ENCODE data around the gene CACNA1C. TPM values are rescaled to one million over a fixed set of nuclear protein-coding genes. Genes with fewer than 3 reads are reported as not detected.

The CACNA1C gene
- total RNA-seq, 1 donor from 2014 or later, result 1.3 TPM

DNA sequence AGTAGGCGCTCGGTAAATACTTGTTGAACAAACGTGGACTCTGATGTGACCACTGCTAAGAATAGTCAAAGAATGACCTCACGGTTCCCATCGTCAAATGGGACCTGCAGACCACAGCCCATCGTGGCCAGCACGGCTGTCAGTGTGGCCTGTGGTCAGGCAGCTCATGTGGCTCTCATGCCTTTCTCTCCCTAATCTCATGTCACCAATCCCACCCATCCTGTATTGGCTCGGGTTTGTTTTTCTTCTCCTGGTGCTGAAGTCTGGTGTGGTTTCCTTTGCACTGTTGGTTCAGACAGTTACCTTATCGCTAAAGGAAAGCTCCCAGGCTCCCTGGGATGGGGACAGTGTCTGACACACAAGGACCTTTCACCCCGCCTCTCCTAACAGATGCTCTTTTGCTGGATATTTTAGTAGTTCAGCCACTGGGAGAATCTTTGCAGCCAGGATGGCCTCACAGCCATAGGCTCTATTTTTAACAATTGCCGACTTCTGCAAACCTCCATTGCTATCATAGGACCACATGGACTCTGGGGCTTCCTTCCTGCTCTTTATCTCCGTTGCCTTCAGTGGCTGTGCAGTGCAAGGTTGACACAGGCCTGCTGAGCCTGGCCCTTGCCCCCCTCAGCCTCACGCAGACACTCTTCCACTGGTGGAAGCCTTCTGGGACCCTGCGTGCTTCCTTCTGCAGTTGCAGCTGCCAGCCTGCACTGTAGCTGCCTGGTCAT, 448.8 kb downstream of the CACNA1C start:
- no peaks in the 10 kb centered on the region for H3K36me3 ChIP-seq (ENCODE audit: control insufficient read depth, insufficient read depth, low read length)
- TF ChIP-seq CTCF (IDR thresholded peaks at IDR 0.05; ENCODE audit: insufficient read depth, low read length, poor library complexity, severe bottlenecking), result no peak
- H3K27me3 ChIP-seq (ENCODE audit: control insufficient read depth, insufficient read depth, low read length), result peaks cover 3% of the 10 kb centered on the region
- H3K4me3 ChIP-seq (ENCODE audit: low read depth, low read length), result no peak overlapping the region
- DNase-seq (ENCODE audit: low read depth), result no peak

DNA sequence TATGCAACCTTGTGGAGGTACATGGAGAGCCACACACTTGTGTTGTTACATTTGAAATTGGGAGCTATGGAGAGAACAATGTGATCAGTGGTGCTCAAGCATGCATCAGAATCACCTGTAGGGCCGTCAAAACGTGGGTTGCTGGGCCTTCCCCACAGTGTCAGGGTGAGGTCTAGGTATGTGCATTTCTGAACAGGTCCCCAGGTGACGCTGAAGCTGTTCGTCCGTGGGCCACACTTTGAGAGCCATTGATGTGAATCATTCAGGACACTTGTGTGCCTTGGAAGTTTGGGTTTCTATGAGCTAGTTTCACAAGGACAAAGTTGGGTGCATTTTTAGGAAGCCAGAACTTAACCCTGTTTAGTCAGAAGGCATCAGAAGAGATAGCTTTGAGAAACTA, 450.2 kb downstream of the CACNA1C start:
- DNase-seq (ENCODE audit: low read depth), result no peak
- TF ChIP-seq CTCF (IDR thresholded peaks at IDR 0.05; ENCODE audit: insufficient read depth, low read length, poor library complexity, severe bottlenecking), result no peak
- Histone ChIP-seq H3K27me3 (ENCODE audit: control insufficient read depth, insufficient read depth, low read length) (peaks cover 3% of the 10 kb centered on the region), H3K36me3 (ENCODE audit: control insufficient read depth, insufficient read depth, low read length) (no peaks in the 10 kb centered on the region), H3K4me3 (ENCODE audit: low read depth, low read length) (no peak overlapping the region)

DNA sequence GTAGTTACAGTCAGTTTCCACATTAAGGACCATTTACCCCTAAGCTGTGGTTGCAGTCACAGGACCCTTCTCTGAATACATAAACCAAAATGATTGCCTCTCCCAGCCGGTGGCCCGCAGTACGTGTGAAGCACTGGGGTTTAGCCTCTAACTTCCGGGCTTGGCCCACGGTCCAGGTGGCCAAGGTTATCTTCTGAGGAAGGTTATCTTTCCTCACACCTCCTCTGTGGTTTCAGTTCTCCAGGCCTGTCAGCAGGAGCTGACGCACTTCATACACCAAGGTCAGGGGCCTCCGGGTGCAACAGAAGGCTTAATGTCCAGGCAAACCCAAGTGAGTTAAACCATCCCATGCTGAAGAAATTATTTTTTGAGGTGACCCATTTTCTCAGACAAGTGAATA, 451.0 kb downstream of the CACNA1C start:
- Histone ChIP-seq H3K27me3 (ENCODE audit: control insufficient read depth, insufficient read depth, low read length) (peaks cover 3% of the 10 kb centered on the region), H3K36me3 (ENCODE audit: control insufficient read depth, insufficient read depth, low read length) (no peaks in the 10 kb centered on the region), H3K4me3 (ENCODE audit: low read depth, low read length) (no peak overlapping the region)
- TF ChIP-seq CTCF (IDR thresholded peaks at IDR 0.05; ENCODE audit: insufficient read depth, low read length, poor library complexity, severe bottlenecking), result no peak
- no peak for DNase-seq (ENCODE audit: low read depth)

GRCh38 chr12:2504577-2504976, 451.8 kb downstream of the CACNA1C start:
- TF ChIP-seq CTCF (IDR thresholded peaks at IDR 0.05; ENCODE audit: insufficient read depth, low read length, poor library complexity, severe bottlenecking), result no peak
- Histone ChIP-seq H3K4me3 (ENCODE audit: low read depth, low read length) (no peak overlapping the region), H3K27me3 (ENCODE audit: control insufficient read depth, insufficient read depth, low read length) (no peaks in the 10 kb centered on the region), H3K36me3 (ENCODE audit: control insufficient read depth, insufficient read depth, low read length) (no peaks in the 10 kb centered on the region)
- DNase-seq (ENCODE audit: low read depth), result no peak

DNA sequence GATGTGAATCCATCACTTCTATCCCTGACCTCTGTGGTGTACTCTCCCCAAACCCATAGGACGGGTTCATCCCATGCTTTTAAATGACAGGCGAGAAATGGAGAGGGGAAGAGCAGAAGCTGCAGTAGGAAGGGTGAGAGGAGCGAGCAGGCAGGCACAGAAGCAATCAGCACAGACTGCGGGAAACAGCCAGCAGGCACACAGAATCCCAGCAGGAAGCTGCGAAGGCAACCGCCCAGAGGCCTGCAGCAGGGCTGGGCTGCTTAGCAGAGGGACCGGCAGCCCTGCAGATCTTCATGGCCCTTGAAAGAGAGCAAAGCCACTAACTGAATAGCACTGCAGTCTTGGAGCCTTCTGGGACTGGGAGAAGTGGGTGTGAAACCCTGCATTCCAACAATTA, 455.0 kb downstream of the CACNA1C start:
- Histone ChIP-seq H3K4me3 (ENCODE audit: low read depth, low read length) (no peak overlapping the region), H3K27me3 (ENCODE audit: control insufficient read depth, insufficient read depth, low read length) (no peaks in the 10 kb centered on the region), H3K36me3 (ENCODE audit: control insufficient read depth, insufficient read depth, low read length) (no peaks in the 10 kb centered on the region)
- no peak for TF ChIP-seq CTCF (IDR thresholded peaks at IDR 0.05; ENCODE audit: insufficient read depth, low read length, poor library complexity, severe bottlenecking)
- no peak for DNase-seq (ENCODE audit: low read depth)

- Histone ChIP-seq H3K36me3 (ENCODE audit: control insufficient read depth, insufficient read depth, low read length) (no peaks in the 10 kb centered on the region), H3K27me3 (ENCODE audit: control insufficient read depth, insufficient read depth, low read length) (no peaks in the 10 kb centered on the region), H3K4me3 (ENCODE audit: low read depth, low read length) (no peak overlapping the region)
- no peak for TF ChIP-seq CTCF (IDR thresholded peaks at IDR 0.05; ENCODE audit: insufficient read depth, low read length, poor library complexity, severe bottlenecking)
- no peak for DNase-seq (ENCODE audit: low read depth)
Observed at GRCh38 chr12:2509137-2509536, 456.4 kb downstream of the CACNA1C start.

Data from kidney epithelial cell (primary cell).